ENCODE results near the gene SLFN5.
"Not testable (repeated sequence)": the region's sequence is repeated elsewhere in the genome, so short reads cannot be mapped to it uniquely, and the experiment has no call there.

SLFN5 gene

DNA sequence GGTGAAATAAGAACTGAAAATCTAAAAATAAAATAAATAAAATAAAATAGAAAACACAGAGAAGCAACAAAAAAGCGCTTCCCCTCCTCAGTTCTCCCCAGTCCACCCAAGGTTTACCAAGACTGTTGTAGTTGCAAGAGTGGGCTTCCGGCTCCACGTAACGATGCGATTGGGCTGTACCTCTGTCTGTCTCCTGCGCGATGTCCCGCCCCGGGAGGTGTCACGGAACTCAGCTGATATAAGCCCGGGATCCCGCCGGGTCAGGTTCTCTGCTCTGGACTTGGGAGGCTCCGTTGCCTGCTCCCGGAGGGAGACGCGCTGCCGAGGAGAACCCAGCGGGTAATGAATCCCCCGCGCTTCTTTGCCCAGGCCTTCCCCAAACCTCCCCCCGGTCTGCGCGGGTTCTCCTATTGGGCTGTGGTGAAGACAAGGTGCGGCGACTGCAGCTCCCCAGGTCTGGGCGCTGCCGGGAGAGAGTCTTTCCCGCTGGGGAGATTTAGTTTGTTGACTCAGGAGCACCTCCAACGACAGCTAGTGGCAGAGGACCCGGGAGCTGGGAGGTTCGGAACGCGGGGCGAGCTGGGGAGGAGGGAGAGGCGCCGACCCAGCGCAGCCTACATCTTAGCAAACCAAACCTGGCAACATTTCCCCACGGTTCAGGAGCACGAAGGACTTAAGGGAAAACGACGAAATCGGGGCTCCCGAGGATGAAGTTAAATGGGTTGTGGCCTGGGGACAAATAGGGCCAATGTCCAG is at the start of gene SLFN5:
SLFN5 (plus strand) TSS at position 268 of the 756 bp plus-strand sequence. CDS start 15,619 bp downstream, outside the sequence.
- peak; percentile 67 to 74 for DNase-seq

- DNase-seq, result not testable (repeated sequence)
These were observed 48.9 kb upstream of the SLFN5 start, which contains the start of gene SLC35G3 for GRCh38 chr17:35194001-35194400. TSS of gene SLC35G3 (minus strand) at chr17:35194393. CDS start at chr17:35194307, 86 bp downstream.

- DNase-seq, result not testable (repeated sequence)
These were observed 47.8 kb upstream of the SLFN5 start for GRCh38 chr17:35195062-35195461.

DNA sequence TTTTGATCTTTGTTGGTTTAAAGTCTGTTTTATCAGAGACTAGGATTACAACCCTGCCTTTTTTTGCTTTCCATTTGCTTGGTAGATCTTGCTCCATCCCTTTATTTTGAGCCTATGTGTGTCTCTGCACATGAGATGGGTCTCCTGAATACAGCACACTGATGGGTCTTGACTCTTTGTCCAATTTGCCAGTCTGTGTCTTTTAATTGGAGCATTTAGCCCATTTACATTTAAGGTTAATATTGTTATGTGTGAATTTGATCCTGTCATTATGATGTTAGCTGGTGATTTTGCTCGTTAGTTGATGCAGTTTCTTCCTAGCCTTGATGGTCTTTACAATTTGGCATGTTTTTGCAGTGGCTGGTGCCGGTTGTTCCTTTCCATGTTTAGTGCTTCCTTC is 40.3 kb upstream of the SLFN5 start:
- DNase-seq, result not testable (repeated sequence)

DNA sequence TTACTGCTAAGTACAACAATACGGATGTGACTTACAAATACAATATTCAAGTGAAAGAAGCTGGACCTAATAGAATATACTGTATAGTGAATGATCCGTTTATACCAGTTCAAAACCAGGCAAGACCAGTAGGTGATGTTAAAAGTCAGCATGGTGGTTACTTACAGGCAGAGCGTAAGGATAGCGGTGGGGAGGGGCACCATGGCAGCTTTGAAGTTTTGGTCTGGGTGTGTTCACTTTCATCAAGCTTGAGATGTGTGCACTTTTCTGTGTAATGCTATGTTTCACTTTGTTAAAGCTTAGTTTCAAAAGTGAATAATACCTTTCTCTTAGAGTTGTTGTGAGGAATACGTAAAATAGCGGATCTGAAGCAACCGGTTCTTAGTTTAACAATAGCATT is 32.1 kb upstream of the SLFN5 start:
- DNase-seq, result no peak

GRCh38 chr17:35212668-35213067 is 30.2 kb upstream of the SLFN5 start:
- DNase-seq, result no peak

DNA sequence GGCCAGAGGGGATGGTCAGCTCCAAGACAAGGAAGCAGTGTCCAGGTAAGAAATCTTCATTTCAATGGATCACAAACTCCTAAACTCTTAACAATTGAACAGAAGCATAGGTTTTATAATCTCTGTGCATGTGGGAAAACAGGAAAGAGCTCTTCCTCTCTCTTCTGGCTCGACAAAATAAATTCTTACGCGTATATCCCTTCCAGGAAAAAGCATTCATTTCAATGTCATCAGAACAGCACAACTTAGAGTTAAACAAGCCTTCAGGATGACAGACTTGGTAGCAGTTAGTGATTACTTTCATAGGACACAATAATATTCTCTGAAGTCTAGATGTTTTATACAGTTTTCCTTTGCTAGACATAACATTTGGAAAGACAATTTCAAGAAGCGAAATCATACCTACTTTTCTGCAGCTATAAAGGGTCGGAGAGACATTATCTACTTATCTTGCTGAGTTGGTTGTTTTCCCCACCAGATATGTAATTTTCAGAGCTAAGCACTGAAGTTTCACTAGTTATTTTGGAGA is 29.4 kb upstream of the SLFN5 start:
- no peak for DNase-seq

DNA sequence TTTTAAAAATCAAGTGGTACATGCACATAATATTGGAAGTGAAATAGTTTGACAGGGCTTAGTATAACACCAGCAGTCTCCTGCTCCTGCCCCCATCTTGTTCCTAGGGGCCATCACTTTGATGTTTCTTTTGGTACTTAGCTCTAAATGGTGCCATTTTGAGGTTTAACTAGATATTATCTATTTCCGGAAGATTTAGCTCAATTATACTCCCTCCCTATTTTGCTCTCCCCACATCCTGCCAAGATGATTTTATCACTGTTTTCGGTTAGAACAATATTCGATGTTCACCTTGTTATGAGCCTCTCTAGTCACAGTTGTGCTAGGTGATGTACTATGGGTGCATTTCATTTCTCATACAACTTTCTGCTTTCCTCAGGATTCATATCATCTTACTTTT is 28.7 kb upstream of the SLFN5 start:
- no peak for DNase-seq

DNA sequence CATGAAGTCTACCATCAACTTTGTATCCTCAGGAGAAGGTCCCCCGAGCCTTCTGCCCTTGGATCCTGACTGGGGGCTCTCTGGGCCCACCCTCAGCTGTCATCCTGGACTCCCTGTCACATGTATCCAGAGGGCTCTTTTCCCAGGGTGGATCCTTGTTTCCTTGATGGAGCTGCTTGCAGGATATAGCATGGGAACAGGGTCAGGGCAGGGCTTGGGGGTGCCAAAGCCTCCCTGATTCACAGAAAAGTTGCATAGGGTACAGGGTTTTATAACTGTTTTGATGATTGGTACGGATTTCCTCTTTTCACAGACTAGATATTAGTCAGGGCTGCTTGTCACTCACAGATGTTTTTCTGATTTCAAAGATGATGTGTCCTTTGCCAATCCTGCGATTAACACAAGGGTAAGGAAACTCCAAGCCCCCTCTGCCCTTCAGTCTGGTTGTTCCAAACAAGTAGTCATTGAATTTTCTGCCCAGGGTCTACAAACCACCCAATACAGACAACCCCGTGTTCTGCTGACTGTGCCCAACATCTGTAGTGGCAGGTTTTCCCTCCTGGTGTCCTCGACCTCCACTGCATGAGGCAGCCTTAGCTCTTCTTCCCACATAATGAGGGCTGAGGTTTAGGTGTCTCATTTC is 28.1 kb upstream of the SLFN5 start:
- DNase-seq, result no peak

GRCh38 chr17:35217107-35217506 is 25.8 kb upstream of the SLFN5 start:
- DNase-seq, result no peak

DNA sequence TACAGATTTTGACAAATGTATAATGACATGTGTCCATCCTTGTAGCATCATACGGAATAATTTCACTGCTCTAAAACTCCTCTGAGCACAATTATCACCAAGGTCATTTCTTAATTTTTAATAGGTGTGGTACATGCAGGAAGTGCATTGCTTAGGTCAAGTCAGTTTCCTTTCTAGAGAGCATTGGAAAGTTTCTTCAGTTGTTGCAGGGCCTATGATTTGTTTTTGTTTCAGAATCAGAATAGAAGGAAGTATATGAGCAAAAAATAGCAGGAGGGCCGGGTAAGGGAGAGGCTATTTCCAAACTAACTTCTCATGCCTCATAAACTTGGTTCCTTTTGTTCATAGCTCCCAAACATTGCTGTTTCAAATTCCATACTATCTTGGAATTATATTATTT is 24.0 kb upstream of the SLFN5 start:
- DNase-seq, result no peak

DNA sequence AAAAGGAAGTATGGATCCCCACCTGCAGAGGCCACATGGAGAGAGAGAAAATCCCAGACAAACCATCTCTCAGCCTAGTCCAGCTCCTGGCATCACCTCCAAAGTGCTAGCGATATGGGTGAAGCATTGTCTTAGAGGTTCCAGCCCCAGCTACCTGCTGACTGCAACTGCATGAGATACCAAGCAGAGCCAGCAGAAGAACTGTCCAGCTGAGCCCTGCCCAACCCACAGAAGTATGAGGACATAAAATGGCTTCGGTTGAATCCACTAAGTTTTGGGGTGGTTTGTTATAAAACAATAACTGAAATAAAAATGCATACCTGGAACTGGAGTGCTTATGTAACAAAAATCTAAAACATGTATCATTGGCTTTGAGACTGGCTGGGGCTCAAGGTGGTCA is 20.4 kb upstream of the SLFN5 start:
- DNase-seq, result no peak

DNA sequence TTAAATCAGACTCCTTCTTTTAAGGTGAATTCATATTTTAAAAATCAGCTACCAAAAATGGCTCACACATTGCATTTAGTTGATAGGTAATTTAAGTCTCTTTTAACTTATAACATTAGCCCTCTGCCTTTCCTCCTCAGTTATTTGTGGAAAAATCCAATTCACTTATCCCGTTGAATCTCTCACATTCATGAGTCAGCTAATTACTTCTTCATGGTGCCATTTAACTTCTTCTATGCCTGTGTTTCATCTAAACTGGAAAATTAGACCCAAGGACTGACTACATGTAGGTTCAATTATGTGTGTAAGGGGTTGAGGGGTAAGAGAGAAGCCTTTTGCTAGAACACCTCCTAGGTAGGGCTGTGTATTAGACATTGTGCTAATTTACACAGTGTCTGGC is 18.4 kb upstream of the SLFN5 start:
- DNase-seq, result no peak

DNA sequence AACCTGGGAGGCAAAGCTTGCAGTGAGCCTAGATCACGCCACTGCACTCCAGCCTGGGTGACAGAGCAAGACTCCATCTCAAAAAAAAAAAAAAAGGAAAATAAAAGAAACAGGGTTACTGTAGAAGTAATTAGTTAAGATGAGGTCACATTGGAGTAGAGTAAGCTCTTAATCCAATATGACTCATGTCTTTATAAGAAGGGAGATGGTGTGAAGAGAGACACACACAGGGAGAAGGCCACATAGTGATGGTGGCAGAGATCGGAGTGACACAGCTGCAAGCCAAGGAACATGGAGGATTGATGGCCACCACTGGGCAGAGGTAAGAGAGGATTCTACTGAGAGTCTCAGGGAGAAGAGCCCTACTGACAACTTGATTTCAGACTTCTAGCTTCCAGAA is 15.3 kb upstream of the SLFN5 start:
- no peak for DNase-seq

- DNase-seq, result no peak
These were observed 13.2 kb upstream of the SLFN5 start for GRCh38 chr17:35229638-35230037.

GRCh38 chr17:35234315-35234714 is 8.6 kb upstream of the SLFN5 start:
- DNase-seq, result not testable (repeated sequence)

DNA sequence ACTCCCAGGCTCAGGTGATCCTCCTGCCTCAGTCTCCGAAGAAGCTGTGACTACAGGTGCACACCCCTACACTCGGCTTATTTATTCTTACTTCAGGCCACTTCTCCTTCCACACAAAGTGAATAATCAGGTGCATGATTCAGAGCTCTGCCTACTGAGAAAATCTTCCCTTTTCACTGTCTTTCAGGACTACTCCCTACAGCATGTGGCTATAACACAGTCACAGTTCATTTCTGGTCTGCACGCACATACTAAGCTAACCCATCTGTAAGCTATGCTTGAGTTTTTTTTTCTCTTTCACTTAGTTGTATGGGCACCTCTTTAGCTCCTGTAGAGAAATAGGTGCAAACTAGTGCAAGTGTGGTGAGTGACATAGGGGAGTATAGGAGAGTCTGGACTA is 7.6 kb upstream of the SLFN5 start:
- no peak for DNase-seq

DNA sequence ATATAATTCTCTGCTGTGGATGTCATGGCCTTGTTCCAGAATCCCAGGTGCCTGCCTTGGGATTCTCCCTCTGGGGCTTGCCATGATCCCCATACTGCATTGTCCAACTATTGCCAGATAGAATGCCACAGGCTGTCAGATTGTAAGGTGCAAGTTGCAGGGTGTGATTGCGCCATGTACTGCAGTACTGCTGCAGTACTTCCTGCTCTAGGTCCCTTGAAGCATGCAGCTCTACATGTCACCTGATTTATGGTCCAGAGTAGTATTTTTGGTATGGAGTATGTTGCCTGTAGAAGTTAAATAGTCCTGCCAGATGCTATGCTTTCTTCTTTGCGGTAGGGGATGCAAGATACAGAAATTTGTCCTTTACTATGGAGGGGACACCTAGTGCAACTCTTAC is 7.0 kb upstream of the SLFN5 start:
- no peak for DNase-seq

- no peak for DNase-seq
These were observed 6.1 kb upstream of the SLFN5 start for GRCh38 chr17:35236821-35237220.

GRCh38 chr17:35238821-35239220 is 4.1 kb upstream of the SLFN5 start:
- no peak for DNase-seq

DNA sequence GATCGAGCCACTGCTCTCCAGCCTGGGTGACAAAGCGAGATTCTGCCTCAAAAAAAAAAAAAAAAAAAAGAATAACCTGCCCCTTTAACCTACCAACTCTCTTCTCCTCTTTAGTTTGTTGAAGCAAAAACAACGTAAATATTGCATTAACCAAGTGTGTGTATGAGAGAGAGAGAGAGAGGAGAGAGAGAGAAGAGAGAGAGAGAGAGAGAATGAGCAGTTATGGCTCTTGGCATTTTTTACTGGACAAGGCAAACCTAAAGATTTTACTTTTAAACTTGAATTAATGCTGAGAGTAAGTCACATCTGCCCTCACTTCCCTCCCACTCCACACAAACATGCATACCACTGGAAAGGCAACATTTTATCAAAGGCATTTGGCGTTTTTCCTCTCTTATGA is 3.0 kb upstream of the SLFN5 start:
- no peak for DNase-seq

DNA sequence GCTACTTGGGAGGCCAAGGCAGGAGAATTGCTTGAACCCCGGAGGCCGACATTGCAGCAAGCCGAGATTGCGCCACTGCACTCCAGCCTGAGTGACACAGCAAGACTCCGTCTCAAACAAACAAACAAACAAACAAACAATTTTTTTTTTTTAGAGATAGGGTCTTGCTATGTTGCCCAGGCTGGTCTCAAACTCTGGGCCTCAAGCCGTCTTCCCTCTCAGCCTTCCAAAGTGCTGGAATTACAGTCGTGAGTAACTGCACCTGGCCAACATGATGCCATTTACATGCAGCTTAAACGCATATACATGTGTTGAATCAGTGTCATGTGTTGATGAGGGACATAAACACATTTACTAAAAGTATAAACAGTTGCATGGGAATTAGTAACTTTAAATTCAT is 2.0 kb upstream of the SLFN5 start:
- DNase-seq, result no peak

GRCh38 chr17:35241520-35241919 is 1.4 kb upstream of the SLFN5 start:
- no peak for DNase-seq

- peak; percentile 59 to 70 for DNase-seq
These were observed 591 bp upstream of the SLFN5 start for GRCh38 chr17:35242158-35242804.
